ENCODE measurements around the gene NOD1.
"Not testable (repeated sequence)": the region's sequence is repeated elsewhere in the genome, so short reads cannot be mapped to it uniquely, and the experiment has no call there.

NOD1 gene

DNA sequence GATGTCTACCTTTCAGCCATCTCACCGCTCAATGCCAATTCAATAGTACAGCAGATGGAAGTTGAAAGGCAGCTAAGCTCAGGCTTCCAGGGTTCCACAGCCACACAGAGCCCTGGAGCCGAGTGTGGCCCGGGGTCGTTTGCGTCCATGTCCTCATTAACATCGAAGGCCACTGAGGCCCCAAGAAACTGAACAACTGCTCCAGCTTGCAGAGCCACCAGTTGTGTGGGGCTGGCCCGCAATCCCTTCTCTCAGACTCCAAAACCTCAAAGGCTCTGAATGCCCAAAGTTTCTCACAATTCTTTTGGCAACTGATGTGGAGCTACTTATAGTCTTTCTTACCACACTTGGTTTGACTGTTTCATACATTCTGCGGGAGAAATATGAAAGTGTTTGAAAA is 31.1 kb downstream of the NOD1 start:
- DNase-seq, result no peak

DNA sequence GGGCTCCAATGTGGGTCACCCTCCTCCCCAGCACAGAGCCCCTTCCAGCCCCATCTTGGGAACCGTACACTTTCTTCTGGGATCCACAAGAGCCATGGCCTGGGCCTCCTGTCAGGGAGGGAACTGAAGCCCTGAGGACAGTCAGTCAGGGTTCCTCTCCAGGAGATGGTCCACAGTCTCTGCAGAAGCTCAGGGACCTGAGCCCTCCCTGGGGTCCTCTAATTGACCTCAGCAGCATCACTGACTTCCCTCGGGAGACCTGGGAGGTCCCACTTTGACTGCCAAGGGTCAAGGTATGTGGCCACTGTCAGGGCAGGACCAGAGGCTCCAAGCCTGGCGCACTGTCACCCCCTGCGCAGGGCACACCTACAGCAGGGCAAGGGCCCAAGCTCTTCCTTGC is 32.3 kb downstream of the NOD1 start:
- DNase-seq, result no peak

DNA sequence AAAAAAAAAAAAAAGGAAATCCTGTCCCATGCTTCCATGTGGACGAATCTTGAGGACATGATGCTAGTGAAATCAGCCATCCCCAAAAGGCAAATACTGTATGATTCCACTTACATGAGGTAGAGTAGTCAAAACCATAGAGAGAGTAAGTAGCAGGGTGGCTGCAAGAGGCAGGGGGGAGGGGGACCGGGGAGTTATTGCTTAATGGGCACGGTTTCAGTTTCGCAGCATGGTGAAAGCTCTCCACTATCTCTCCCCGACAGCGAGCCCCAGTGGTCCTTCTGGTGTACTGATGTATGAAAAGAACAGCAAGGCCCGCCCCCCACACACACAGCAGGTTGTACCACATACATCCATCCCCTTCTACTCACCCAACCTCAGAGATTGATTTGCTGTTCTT is 32.8 kb downstream of the NOD1 start:
- DNase-seq, result peak; percentile 65

DNA sequence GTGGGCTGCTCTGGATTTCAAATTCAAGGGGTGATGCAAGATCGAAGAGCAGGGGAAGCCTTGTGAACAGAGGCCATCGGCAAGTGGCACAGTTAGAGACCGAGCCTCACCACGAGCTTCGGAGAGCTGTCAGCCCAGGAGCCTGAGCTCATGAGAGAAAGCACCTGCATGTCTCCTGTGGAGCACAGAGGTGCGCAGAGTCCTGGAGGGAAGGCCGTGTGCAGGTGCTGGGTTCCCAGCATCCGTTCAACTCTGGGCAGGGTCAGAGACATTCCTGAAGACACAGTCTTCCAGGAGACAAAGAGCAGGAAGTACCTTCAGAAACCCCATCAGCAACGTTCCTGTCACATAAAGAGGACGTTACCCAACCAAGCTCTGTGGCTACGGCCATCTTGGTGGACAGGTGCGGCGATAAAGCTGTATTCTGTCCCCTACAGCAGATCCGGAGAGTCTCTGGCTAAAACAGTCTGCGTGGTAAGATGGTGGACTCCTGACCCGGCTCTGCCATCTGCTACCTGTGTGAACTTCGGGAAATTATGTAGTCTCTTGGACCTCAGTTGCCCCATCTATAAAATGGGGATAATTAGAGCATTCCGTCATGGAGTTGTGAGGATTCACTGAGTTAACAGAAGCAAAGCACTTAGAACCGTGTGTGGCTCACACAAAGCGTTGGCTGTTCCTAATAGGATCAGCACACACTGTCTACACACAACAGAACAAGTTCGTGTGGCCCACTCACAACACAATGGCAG is 40.6 kb downstream of the NOD1 start:
- DNase-seq, result no peak

DNA sequence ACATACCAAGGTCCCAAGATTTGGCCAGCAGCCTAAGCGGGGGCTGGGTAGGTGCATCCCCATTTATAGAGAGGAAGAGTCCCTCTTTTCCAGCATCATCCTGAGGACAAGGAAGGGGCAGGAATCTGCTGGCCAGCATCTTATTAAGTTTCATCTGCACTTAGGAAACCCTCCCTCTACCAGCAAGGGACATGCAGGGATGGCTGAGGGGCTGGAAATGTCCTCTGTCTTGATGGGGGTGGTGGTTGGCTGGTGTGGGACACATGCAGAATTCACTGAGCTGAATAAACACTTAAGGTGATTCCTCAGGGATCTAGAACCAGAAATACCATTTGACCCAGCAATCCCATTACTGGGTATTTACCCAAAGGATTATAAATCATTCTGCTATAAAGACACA is 42.1 kb downstream of the NOD1 start:
- no peak for DNase-seq

DNA sequence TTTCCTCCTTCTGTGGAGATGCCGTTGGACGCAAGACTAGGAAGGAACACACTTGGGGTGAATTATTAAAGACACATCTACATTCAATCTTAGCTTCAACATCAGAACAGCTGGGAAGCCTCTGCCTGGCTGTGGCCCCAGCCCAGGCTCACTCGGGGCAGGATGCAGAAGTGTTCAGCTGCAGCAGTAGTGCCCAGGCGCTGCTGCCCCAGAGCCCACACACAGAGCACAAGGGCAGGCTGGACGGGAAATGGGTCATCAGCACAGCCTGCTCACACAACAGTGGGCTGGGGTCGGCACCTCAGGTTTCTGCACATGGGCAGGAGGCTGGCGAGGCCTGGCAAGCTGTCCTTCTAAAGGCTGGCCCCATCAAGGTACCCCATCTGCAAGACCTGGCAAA is 42.5 kb downstream of the NOD1 start:
- no peak for DNase-seq

DNA sequence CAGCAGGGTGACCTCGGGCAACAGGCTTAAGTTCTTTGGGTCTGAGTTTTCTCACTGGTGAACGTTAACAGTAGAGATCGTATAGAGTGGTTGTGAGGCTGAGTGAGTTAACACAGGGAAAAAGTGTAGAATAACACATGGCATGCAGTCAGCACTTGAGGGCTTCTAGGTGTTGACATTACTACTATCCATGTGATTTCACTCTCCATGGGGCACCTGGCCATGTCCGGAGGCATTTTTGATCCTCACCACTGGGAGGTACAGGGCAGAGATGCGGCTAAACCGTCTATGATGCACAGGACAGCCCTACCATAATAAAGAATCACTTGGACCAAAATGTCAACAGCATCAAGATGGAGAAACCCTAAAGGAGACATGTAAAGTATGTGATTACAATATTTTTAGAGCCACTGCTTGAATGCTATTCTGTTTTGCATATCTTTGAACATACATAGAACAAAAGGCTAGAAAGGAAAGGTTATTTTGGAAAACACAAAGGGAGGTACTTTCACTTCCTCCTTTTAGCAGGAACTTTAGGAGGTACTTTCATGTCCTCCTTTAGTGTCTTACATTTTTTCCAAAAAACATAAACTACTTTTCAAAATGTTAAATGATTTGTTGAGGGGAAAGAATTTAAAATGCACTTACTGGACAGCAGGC is 44.3 kb downstream of the NOD1 start:
- DNase-seq, result no peak

DNA sequence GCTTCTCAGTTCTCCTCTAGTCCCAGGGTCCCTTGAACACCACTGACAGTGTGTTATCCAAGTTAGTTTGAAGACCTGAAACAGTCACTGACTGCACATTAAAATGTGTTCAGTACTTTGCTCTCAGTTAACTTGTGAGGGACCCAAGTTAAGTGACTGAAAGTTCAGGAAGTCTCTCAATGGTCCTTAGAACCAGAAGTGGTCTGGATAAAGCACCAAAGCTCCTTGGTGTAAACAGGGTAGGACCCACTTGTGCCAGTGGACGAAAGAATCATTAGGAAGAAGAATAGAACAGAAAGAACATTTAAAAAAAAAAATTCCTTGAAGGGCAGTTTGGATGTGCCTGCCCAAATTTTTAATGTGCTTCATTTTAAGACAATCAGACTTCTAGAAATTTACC is 45.1 kb downstream of the NOD1 start:
- no peak for DNase-seq

DNA sequence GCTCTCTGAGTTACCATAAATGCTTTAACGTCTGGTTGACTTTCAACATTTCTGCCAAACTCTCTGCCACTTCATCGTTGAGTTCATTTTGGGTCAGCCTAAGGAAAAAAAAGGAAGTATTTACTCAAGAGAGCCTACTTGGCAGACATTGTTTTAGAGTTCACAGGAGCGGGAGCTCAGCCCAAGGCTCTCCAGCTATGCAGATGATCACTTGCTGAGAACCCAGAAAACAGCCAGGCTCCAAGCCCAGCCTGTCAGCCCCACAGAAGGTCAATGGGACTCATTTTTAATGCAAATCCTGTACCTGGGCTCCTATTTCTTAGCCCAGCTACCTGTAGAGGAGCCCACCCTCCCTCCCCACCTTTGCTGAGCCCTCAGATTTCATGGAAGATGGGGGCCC is 45.5 kb downstream of the NOD1 start:
- no peak for DNase-seq

DNA sequence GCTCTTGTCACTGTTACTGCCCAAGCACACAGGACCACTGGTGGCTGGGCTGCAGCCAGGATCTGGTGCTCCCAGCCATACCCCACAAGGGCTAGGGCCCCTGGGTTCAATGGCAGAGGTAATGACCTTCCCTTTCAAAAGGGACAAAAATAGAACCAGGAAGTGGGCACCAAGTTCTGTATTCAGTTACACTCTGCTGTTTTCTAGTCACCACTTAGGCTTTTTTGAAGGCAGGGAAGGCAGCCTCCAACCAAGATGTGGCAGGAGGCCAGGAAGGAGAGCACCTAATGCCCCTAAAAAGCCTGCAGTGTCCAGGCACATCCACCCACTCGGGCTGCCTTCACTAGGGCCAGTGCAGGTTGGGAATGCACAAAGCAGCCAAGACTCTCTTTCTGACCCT is 47.8 kb downstream of the NOD1 start:
- DNase-seq, result no peak

DNA sequence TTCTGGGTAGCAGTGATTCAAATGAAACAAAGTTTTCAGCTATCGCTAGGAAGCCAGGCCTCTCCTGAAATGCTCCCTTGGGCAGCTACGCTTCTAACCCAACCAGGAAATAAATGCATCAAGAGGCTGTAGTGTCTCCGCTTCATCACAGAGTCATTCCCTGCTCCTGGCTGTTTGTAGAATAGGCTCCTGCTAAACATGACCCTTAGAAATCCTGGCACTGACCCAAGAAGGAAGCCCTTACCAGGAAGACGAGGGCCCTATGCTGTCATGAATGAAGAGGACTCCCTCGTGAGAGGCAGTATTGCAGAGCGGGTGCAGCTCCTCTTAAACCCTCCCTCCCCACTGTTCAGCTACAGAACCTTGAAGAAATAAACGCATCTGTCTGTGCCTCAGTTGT is 48.3 kb downstream of the NOD1 start:
- no peak for DNase-seq

DNA sequence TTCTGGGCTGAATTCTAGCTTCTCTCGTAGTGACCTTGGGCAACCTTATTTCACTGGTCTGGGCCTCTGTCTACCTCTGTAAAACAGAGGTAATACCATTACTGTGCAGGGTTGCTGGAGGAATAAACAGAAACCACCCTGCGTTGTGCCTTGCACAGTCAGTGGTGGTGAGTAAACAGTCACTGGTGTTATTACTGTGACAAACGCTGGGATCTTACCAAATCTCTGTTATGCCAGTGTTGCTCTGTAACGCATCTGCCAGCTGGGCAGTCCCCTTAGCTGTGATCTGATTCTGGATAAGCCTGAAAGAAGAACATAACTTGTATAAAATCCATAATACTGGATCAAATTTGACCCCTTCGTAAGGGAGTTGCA is 49.4 kb downstream of the NOD1 start:
- no peak for DNase-seq

DNA sequence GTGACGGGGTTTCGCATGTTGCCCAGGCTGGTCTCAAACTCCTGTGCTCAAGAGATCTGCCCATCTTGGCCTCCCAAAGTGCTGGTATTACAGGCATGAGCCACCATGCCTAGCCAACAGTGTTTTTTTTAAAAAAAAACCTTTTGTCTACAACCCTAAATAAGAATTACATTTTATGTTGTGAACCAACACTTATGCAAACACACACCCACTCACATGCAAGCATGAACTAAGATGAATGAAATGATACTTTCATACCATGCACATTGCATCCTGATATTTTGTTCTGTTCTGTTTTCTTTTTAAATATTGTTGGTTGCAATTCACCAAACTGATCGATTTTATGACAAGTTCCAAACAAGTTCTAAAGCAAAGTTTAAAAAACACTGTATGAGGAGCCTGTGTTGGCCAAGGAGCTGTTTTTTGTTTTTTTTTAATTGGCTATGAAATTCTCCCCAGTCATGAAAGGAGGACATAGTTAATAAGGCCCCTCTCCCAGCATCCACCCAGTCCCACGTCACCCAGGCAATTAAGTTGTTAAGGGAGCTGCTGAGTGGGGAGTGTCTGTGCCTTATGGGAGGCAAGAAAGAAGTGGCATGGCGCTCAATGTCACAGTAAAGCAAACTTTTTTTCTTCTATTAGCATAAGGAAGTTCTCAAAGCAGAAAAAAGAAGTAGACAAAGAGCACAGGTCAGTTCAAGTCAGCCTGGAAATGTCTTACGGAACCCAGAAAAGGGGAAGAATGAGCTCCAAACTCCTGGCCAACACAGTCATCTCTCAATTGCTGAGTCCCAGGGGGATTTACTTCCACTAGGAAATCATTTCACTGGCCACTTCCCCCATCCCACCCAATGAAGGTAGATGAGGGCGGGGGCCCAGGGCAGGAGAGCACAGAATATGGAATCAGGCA is 50.1 kb downstream of the NOD1 start:
- DNase-seq, result no peak

DNA sequence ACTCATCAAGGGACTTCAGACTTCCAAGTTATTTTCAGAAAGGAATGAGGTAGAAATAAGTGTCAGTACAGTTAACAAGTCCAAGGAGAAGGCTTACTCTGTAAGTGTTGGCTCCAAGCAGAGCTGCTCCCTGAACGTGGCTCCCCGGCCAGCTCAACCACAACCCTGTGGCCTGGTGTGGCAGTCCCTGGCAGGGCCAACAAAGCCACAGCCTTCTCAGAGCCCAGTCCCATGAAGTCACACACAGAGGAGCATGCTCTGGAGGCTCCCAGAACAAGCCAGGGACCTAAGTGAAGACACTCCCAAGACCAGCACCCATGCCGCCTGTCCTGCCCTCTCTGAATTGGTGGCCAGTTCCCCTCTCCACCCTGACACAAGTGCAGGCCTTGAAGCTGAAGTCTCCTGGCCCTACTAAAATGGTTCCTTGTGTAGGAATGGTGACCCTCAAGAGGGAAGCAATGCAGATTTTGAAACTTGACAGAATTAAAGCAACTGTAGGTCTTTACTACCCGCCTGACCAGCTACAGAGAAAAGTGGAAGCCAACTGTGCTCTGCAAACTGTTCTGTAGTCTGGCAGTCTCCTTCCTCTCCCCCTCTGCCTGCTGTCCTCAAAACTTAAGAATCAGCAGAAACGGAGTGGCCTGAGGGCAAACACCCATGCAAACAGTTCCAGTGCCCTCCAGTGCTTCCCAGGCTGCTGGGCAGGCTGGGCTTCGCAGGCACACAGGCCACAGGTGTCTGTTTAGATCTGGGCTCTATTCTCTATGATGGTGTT is 51.1 kb downstream of the NOD1 start:
- no peak for DNase-seq

DNA sequence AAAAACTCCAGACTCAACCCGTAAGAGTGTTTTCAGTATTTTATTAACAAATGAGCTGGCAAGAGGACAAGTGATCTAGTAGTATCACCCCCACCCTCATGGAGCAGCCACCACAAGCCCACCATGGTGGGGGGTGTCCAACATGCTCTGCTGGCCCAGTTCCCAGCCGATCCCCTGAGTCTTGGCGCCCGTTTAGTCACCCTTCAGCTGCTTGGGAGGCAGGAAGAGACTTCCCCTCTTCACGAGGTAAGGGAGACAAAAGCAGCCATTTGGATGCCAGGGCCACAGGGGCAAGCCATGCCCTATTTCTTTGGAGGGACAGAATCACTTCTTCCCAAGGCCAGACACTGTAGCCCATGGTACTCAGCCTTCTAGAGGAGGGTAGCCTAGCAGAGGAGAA is 54.1 kb downstream of the NOD1 start:
- no peak for DNase-seq

DNA sequence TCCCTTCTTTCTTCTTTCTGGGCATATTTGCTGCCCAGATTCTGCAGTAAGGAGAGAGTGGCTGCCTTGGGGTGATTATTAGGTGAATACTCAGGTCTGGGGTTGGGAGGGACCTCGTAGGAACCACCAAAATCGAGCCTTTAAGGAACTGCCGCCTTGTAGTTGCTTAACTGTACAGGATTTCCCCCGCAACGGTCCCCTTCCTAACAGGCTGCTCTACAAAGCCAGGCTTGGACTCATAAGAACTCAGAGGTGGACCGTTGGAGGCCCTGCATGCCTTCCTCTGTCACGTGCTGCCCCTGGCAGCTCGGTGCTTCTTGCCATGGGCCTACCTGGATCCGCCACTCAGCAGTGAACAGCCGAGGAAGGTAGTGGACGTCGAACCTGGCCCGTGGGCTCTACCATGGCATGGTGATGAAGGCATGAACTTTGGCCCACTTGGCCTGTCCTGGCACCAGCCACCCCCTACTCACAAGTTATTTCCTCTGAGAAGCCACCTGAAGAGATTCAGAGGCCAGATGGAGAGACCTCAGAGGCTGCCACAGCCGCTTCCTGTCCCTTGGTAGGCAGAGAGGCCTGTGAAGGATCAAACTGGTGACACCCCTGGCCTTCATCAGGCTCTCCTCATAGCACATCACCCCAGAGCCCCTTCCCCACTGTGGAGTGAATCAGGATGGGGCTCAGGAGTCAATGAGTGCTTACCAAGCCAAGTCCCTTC is 54.6 kb downstream of the NOD1 start:
- DNase-seq, result no peak

DNA sequence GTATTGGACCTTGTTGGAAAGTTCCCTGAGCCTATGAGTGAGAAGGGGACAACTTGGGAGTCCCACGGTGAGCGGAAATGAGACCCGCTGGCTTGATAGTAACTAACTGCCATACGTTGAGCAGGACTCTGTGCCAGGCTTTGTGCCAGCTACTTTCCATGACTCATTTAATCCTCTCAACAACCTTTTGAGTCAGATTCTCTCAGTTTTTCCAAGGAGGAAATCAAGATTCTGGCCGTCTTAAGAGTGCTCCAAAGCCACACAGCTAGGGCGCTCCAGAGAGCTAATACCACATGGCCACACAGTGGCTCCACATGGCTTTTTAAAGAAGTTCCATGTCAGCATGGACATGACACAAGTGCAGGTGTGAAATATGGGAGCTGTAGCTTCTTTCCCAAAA is 55.7 kb downstream of the NOD1 start:
- no peak for DNase-seq

DNA sequence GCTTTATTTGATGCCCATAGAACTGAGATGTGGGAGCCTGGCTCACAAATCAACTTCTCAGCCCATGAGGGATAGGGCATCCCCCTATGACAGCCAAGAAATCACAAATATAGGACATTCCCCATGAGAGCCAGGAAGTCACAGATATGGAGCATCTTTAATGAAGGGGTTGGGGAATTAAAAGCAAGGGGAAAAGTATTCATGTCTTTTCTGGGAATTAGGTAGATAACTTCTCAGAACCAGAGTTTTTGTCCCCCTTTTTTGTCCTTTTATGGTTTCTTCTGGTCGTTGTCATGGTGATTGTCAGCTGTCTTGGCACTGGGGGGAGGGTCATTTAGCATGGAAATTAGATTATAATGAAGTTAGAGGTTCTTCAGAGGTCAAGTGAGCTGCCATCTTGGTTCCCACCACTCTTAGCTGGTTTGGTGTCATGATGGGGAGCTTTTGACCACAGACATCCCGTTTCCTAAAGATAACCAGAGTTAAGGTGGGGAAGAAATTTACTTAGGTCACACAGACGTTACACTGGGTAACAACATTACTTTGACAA is 56.9 kb downstream of the NOD1 start:
- DNase-seq, result no peak

DNA sequence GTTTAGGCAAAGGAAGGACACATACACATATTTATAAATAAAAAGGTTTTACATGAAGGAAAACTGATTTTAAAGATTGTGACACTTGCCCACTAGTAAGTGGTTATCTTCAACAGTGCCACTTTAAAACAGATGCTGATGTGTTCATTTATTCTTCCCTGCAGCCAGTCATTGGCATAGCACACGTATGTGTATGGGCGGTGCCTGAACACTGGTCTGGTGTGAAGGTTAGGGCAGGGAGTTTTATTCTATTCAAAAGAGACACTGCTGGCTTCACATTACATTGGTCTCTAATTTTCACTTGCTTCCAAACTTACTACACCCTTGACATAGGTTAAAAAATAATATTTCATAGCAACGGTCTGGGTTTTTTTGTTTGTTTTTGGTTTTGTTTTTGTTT is 57.9 kb downstream of the NOD1 start:
- no peak for DNase-seq

DNA sequence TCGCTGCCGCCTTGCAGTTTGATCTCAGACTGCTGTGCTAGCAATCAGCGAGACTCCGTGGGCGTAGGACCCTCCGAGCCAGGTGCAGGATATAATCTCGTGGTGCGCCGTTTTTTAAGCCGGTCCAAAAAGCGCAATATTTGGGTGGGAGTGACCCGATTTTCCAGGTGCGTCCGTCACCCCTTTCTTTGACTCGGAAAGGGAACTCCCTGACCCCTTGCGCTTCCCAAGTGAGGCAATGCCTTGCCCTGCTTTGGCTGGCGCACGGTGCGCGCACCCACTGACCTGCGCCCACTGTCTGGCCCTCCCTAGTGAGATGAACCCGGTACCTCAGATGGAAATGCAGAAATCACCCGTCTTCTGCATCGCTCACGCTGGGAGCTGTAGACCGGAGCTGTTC is 58.5 kb downstream of the NOD1 start:
- DNase-seq, result not testable (repeated sequence)

DNA sequence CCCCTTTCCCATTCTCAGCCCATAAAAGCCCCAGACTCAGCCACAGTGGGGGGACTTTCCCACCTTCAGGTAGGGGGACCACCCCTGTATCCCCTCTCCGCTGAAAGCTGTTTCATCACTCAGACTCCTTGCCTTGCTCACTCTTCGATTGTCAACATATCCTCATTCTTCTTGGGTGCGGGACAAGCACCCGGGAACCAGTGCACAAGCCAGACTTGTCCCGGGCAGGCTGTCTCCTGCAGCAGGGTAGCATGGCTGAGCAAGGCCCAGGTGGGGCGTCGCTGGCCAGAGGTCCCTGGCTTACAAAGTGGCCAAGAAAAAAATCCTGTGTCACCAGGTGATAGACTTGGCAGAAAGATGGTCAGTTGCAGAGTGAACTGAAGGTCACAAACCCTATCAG is 64.7 kb downstream of the NOD1 start:
- DNase-seq, result no peak
